Raji (cell line): ENCODE measurements around the gene ZMYM5.

Source experiments
- POLR2A ChIP-seq: IDR thresholded peaks from 2 replicates; pipeline ENCODE4 v1.6.1; 2011; ENCODE audit warnings: low read depth, low read length, control low read depth; ENCODE audit not compliant: insufficient read depth

Gene ZMYM5

DNA sequence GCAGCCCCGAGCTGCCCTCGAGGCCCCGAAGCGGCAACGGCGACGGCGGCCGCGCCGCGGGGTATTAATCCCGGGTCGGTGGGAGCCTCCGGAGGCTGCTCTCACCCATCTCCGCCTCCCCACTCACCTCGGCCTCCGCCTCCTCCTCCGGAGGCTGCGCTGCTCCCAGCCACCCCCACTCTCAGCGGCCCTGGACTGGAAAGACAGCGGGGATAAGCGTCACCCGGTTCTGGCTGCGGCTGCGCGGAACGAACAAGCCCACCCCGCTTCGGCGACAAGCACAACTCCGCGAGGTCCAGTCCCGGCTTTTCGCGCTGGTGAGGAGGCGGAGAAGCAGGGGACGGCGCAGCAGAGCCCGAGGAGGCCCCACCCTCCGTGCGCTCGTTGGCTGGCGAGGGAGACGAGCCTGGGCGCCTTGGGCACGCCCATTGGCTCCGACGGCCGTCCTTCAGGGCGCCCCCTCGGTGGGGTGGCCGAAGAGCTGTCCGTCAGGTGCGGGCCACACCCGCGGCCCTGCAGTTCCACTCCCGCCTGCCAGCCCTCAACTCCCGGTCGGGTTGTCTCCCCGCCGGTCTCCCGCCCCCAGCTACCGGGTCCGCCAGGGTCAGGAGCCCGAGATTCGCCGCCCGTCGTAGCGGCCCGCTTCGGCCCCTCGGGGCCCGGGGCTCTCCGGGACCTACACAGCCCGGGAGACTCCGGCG lies at the start of gene ZMYM5:
ZMYM5 (minus strand) TSS at position 327 of the 701 bp plus-strand sequence. CDS start 11,469 bp downstream, outside the sequence.
- peak; percentile 79 for TF ChIP-seq POLR2A

DNA sequence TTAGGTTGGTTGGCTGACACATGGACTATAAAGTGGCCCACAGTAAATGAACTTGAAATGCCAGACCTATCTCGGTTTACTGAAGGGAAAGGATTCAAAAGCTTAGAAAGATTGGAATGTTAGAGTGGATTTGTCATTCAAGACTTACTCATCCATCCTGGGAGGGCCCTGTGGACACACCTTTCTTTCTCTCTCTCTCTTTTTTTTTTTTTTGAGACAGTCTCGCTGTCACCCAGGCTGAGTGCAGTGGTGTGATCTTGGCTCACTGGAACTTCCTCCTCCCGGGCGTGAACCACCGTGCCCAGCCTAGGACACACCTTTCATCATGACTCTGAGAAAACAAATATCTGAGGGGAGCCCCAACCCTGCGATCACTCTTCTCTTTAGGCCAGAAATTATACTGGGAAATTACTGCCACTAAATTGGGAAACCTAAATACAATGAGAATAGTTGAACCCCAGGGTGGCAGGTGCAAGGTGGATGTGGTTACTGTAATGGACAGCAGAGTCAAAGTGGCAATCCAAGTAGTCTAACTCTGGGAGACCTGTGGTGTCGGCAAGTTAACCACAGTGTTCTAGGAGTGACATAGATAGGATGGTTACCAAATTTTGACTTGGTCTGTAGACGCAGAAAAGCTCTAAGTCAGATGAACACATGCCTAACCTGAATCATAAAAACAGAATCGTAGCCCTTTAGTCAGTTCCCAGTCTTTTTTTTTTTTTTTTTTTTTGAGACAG lies 47.1 kb upstream of the ZMYM5 start:
- no peak for TF ChIP-seq POLR2A

DNA sequence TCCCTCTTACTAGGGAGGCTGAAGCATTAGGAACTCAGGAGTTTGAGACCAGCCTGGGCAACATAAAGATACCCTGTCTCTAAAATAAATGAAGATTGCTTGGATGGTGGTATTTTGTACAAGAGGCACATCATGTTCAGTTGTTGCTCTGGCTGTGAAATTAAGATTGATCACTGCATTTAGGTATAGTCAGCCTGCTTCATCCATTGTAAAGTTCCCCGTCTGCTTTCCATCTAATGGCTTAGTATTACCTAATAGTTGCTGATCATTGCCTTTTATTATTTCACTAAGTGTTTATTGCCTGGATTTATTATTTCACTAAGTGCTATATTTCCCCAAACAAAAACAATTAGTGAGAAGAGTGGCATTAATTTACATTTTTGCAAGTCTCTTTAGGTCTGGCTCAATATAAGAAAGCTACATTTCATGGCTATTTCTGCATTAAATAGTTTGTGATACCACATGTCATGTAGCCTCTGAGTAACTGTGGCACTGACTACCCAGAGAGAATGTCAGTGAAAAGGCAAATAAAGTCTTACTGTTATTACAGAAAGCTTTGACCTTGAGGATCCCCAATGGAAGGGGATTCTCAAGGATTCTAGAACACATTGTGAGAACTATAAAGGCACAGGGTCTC lies 45.0 kb upstream of the ZMYM5 start:
- TF ChIP-seq POLR2A = no peak

DNA sequence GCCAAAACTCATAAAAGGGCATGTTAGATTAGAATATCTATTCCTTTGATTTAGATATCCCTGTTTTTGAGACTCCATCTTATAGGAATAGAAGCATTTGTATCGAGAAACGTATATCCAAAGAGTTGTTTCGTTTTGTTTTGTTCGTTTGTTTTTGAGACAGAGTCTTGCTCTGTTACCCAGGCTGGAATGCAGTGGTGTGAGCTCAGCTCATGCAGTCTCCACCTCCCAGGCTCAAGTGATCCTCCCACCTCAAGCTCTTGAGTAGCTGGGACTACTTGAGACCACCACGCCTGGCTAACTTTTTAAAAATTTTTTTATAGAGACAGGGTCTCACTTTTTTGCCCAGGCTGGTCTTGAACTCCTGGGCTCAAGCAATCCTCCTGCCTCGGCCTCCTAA lies 26.6 kb upstream of the ZMYM5 start:
- TF ChIP-seq POLR2A = no peak

DNA sequence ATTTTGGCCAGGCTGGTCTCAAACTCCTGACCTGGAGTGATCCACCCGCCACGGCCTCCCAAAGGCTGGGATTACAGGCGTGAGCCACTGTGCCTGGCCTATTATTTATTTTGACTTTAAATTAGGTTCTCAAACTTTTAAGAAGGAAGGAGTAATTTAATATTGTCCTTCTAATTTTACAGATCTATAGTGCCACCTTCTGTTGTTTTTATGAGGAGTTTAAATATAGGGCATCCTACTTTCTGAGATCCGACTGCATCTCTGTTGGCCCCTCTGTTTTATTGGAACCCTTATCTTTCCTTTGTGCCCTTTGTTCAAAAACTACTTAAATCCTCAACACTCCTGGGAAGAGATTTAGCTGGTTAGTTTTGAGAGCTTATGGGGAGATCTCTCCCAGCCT lies 25.4 kb upstream of the ZMYM5 start:
- no peak for TF ChIP-seq POLR2A

DNA sequence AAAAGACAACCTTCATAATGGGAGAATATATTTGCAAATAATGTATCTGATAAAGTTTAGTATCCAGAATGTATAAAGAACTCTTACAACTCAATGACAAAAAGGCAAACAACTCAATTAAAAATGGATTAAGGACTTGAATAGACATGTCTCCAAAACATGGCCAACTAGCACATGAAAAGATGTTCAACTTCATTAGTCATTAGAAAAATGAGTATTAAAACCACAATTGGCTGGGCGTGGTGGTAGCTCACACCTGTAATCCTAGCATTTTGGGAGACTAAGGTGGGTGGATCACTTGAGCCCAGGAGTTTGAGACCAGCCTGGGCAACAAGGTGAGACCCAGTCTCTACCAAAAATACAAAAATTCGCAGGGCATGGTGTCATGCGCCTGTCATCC lies 18.8 kb upstream of the ZMYM5 start:
- TF ChIP-seq POLR2A = no peak

DNA sequence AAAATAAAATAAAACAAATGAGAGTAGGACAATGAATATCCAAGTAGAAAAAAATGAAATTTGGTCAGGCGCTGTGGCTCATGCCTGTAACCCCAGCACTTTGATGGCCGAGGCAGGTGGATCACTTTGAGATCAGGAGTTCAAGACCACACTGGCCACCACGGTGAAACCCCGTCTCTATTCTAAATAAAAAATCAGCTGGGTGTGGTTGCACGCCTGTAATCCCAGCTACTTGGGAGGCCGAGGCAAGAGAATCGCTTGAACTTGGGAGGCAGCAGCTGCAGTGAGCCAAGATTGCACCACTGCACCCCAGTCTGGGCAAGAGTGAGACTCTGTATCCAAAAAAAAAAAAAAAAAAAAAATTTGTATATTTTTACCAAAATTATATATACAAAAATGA lies 18.2 kb upstream of the ZMYM5 start:
- TF ChIP-seq POLR2A = no peak

DNA sequence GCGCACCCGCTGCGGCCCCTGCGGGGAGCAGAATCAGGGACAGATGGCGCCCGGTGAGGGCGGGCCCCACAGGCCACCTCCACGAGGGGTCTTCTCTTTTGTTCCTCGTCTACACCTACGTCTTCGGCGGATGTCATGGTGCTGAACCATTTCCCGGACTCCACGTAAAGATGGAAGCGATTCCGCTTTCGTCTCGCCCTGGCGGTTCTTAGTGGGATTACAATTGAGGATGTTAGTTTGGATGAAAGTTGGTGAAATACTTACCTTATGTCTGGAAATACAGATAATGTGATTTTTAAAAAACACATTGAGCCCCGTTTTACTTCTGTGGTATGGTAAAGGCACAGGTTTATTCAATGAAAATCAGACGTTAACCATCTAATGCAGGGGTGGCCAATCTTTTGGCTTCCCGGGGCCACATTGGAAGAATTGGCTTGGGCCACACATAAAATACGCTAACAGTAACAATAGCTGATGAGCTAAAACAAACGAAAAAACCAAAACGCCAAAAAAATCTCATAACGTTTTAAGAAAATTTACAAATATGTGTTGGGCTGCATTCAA lies 1.4 kb upstream of the ZMYM5 start:
- peak; percentile 47; the same call in 1 of the 2 replicates for TF ChIP-seq POLR2A

DNA sequence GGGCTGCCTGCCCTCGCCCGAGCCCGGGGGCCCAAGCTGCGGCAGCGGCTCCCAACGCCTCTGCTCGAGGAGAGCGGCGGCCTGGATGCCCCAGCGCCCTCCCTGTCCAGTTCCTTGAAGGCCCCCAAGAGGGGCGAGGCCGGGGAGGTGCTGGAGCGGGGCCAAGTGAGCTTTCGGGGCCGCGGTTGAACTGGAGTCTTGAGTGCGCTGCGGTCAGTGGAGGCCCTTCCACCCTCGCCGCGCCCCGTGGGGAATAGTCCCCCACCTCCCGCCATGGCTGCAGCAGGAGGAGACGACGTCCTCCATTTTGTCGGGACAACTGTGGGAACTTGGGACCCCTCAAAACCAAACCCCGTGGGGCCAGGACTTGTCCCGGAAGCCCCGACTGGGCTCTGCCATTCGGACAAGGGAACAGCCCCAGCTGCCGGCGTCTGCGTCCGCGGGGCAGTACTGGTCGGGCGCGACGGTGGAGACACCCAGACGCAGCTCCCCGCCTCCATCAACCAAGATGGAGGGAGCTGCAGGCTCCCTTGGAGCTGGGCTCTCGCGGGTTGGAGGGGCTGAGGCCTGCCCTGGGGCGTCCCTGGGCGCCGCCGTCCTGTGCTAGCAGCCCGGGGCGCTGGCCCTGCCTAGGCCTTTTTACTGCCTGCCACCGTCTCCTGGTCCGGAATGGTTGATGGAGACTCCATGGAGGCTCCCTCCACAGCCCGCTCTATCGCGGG lies 736 bp upstream of the ZMYM5 start:
- TF ChIP-seq POLR2A = no peak; the same call in 1 of the 2 replicates

DNA sequence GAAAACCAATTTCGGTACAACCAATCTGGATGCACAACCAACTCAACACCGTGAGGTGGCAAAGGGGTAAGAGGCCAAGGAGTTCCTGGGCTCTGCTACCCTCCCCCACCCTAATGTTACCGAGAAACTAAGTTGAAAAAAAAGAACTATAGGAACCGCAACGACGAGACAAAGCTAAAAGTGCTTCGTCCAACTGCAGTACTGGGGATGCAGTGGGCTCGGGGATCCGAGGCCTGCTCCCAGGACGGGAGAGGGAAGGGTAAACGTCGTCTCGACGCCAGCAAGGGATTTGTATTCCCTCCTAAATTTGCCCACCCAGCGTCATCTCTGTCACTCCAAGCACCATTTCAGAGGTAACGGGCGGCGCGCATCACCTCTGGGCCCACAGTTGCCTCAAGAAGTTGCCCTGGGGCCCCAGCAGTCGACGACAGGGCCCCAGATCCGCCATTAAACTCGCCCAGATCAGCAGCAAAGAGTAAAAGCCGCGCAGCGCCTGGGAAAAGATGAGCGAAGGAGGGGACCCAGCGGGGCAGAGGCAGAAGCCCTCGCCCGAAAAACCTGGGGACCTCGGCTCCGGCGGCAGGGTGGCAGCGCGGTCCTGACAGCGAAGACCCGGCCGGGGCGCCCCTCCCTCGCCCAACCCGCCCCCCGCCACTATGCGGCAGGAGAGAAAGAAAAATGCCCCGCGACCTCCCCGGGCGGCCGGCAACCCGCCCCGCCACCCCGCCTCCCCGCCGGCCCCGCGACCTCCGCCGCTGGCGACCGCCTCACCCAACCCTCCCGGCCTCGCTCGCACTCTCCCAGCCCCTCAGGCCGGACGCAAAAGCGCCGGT lies 752 bp downstream of the ZMYM5 start:
- no peak for TF ChIP-seq POLR2A

DNA sequence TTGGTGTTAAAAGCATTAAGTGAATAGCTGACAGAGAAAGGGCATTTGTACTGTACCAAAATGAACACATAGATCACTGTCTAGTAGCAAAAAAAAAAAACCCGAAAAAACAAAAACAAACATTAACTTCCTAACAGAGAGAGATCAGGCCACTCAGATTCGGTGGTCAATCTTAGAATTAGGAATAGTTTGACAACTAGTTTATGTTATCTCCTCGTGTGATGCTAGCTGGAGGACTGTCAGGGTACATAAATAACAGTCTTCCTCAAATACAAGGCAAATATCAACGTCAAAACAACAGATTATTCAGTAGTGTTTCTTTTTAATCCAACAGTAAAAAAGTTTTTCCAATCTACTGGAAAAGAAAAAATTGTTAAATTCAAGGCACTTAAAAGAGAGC lies 1.7 kb downstream of the ZMYM5 start:
- TF ChIP-seq POLR2A = no peak

DNA sequence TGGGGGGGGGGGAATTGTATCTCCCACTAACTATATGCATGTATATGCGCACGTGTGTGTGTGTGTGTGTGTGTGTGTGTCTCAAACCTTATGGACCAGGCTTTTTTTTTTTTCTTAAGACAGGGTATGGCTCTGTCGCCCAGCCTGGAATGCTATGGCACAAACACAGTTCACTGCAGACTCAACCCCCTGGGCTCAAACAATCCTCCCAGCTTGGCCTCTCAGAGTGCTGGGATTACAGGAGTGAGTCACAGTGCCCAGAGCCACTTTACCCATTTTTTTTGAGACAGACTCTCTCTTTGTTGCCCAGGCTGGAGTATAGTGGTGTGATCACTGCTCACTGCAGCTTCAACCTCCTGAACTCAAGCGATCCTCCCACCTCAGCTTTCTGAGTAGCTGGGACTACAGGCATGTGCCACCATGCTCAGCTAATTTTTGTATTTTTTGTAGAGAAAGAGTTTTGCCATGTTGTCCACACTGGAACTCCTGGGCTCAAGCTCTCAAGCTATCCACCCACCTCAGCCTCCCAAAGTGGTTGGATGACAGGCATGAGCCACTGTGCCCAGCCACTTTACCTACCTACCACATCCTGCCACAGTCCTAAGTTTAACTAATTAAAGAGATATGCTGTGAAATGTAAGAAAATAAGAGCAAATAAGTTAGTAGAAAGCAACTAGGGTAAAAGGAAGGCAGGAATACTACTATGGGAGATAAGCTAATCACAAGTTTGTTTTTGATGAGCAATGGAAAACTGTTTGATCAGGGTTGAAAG lies 2.4 kb downstream of the ZMYM5 start:
- no peak for TF ChIP-seq POLR2A

DNA sequence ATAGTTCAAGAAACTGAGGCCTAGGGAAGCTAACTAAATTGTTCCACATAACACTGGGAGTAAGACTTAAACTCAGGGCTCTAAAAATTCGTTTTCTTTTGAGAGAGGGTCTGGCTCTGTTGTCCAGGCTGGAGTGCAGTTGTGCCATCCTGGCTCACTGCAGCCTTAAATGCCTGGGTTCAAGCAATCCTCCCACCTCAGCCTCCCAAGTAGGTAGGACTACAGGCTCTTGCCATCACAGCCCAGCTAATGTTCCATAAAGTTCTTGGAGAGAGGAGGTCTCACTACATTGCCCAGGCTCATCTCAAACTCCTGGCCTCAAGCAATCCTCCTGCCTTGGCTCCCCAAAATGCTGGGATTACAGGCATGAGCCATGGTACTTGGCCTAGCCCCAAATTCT lies 10.7 kb downstream of the ZMYM5 start:
- TF ChIP-seq POLR2A = no peak
